Measurements from ENCODE around the gene STC2.
A peak's percentile ranks its signal among the peaks of the same experiment; 100 is the strongest.

The STC2 gene

GRCh38 chr5:173321886-173322285, 6.3 kb downstream of the STC2 start:
- Histone ChIP-seq H3K9me3 (no peaks in the 10 kb centered on the region), H3K27ac (no peak overlapping the region), H3K27me3 (peaks cover 6% of the 10 kb centered on the region; the same call in 1 of the 2 replicates), H3K4me2 (peak overlapping the region; percentile 87), H3K36me3 (peaks cover 80% of the 10 kb centered on the region), H3K9ac (0 out of 2 replicates have a peak overlapping the region, but pooled peaks have one; percentile 16), H3K4me1 (peaks cover 97% of the 10 kb centered on the region), H4K20me1 (peaks cover 98% of the 10 kb centered on the region), H3K4me3 (no peak overlapping the region)
- TF ChIP-seq Cebpa-rat (IDR thresholded peaks at IDR 0.05): no peak

DNA sequence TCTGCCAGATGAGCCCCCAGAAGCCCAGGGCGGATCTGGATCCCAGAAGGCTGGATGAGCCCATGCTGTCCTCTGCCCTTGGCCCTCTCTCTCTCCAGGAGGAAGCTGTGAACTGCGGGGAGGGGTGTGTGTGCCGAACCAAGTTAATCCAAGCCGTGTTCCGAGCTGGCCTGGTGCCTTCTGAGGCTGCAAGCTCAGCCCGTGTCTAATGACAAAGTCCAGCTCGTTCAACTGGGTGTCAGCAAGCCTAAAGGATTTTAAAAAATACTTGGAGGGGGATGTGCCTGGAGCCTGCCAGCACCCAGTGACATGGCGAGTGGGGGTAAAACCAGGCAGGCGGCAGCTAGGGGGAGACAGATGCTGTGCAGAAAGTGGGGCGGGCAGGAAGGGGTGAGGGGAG, 8.0 kb downstream of the STC2 start:
- Histone ChIP-seq H3K36me3 (peaks cover 74% of the 10 kb centered on the region), H3K4me2 (peak overlapping the region; percentile 87), H3K4me1 (peaks cover 100% of the 10 kb centered on the region), H3K4me3 (no peak overlapping the region), H4K20me1 (peaks cover 100% of the 10 kb centered on the region), H3K27ac (peak overlapping the region; percentile 64), H3K27me3 (no peaks in the 10 kb centered on the region), H3K9me3 (no peaks in the 10 kb centered on the region), H3K9ac (peak overlapping the region; percentile 47)
- TF ChIP-seq Cebpa-rat (IDR thresholded peaks at IDR 0.05): no peak

- Histone ChIP-seq H3K27ac (peak overlapping the region; percentile 64), H3K9me3 (no peaks in the 10 kb centered on the region), H3K9ac (peak overlapping the region; percentile 47), H3K4me2 (peak overlapping the region; percentile 87), H3K4me3 (no peak overlapping the region), H3K4me1 (peaks cover 100% of the 10 kb centered on the region), H3K36me3 (peaks cover 68% of the 10 kb centered on the region), H3K27me3 (no peaks in the 10 kb centered on the region), H4K20me1 (peaks cover 98% of the 10 kb centered on the region)
- TF ChIP-seq Cebpa-rat (IDR thresholded peaks at IDR 0.05): no peak
Observed at GRCh38 chr5:173319646-173320045, 8.6 kb downstream of the STC2 start.

DNA sequence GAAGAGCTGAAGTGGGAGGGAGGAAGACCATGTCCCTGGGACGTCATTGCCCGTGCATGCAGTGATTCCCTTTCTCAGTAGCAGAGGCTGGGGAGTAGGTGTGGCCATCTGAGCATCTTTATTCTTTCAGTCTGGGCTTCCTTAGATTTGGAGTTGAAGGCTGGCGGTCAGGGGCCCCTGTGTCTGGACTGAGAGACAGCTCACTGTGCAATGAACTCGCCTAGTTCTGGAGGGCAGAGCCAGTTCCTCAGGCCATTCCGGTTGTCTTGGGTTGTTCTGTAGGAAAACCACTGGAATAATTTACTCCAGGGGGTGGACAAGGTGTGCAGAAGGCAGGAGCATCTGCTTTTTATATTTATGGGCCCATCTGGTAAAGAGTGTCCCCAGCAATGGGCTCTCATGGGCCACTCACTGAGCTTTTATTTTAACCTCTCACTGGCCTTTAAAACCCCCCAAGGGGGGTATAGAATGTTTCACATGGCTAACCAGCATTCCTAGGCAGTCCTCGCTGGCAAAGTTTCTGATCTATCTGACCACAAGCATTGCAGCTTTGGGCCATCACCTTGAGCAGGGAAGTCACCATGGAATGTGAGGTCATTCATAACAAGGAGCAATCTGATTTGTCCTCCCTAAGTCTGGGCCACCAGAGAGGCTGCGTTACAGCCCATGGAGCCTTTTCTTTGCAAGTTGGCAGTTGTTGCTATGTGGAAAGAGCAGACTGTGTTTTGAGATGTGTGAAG, 9.2 kb downstream of the STC2 start:
- Histone ChIP-seq H3K36me3 (peaks cover 66% of the 10 kb centered on the region), H3K4me1 (peaks cover 100% of the 10 kb centered on the region), H3K9ac (peak overlapping the region; percentile 47), H3K9me3 (no peaks in the 10 kb centered on the region), H3K4me3 (no peak overlapping the region), H3K4me2 (peak overlapping the region; percentile 87), H4K20me1 (peaks cover 92% of the 10 kb centered on the region), H3K27me3 (no peaks in the 10 kb centered on the region), H3K27ac (peak overlapping the region; percentile 64)
- TF ChIP-seq Cebpa-rat (IDR thresholded peaks at IDR 0.05): no peak

GRCh38 chr5:173318330-173318729, 9.9 kb downstream of the STC2 start:
- no peak for TF ChIP-seq Cebpa-rat (IDR thresholded peaks at IDR 0.05)
- Histone ChIP-seq H3K27me3 (no peaks in the 10 kb centered on the region), H3K4me2 (peak overlapping the region; percentile 87), H3K4me1 (peaks cover 100% of the 10 kb centered on the region), H3K27ac (peak overlapping the region; percentile 72; the same call in 1 of the 2 replicates), H4K20me1 (peaks cover 85% of the 10 kb centered on the region), H3K9ac (no peak overlapping the region), H3K9me3 (no peaks in the 10 kb centered on the region), H3K36me3 (peaks cover 63% of the 10 kb centered on the region), H3K4me3 (no peak overlapping the region)

GRCh38 chr5:173317852-173318251, 10.4 kb downstream of the STC2 start:
- no peaks in the 10 kb centered on the region for H3K9me3 ChIP-seq
- H3K9ac ChIP-seq: 0 out of 2 replicates have a peak overlapping the region, but pooled peaks have one; percentile 67
- H3K27me3 ChIP-seq: no peaks in the 10 kb centered on the region
- H3K27ac ChIP-seq: peak overlapping the region; percentile 72
- peaks cover 58% of the 10 kb centered on the region for H3K36me3 ChIP-seq
- H3K4me3 ChIP-seq: no peak overlapping the region
- peak overlapping the region; percentile 87 for H3K4me2 ChIP-seq
- H4K20me1 ChIP-seq: peaks cover 80% of the 10 kb centered on the region
- H3K4me1 ChIP-seq: peaks cover 100% of the 10 kb centered on the region
- TF ChIP-seq Cebpa-rat (IDR thresholded peaks at IDR 0.05): no peak

GRCh38 chr5:173317091-173317730, 11.0 kb downstream of the STC2 start:
- TF ChIP-seq Cebpa-rat (IDR thresholded peaks at IDR 0.05): no peak
- H3K9me3 ChIP-seq: no peaks in the 10 kb centered on the region
- H3K27ac ChIP-seq: peak overlapping the region; percentile 72
- peaks cover 52% of the 10 kb centered on the region for H3K36me3 ChIP-seq
- H3K9ac ChIP-seq: peak overlapping the region; percentile 67
- H3K4me3 ChIP-seq: peak overlapping the region; percentile 34
- peak overlapping the region; percentile 87 for H3K4me2 ChIP-seq
- H3K27me3 ChIP-seq: no peaks in the 10 kb centered on the region
- H4K20me1 ChIP-seq: peaks cover 74% of the 10 kb centered on the region
- H3K4me1 ChIP-seq: peaks cover 100% of the 10 kb centered on the region

DNA sequence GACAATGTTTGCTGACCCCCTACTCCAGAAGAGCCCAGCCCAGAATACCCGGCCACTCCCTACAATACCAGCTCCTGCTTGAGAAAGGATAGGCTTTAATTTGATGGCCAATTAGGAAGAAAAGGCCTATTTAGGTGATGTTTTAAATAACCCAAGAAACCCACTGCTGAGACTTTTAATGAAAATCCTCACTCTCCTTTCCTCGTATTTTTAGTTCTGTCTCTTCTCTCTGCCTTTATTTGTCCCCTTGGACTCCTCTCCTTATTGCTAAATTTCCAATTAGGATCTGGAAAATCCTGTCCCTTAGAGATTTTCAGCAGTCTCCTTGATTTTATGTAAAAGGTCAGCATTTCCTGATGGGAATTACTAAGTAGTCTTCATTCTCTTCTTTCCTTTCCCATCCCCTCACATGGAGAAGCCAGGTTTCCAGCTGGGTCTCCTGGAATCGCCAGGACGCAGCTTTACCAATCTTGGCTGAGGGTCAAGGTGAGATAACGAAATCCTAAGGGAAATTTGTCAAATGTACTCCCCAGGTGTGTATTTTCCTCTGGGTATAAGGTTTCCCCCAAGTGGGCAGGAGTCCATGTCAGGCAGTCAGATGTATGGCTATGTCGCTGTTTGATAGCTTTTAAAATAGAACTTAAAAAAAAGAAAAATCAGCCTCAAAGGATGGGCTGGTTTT, 11.7 kb downstream of the STC2 start:
- Histone ChIP-seq H3K4me3 (peak overlapping the region; percentile 34), H3K36me3 (peaks cover 44% of the 10 kb centered on the region), H3K27ac (peak overlapping the region; percentile 72)

GRCh38 chr5:173315495-173316338, 12.5 kb downstream of the STC2 start:
- H3K9ac ChIP-seq: peak overlapping the region; percentile 67; the same call in 1 of the 2 replicates
- peak overlapping the region; percentile 72 for H3K27ac ChIP-seq
- peak overlapping the region; percentile 34; the same call in 1 of the 2 replicates for H3K4me3 ChIP-seq
- H3K27me3 ChIP-seq: no peaks in the 10 kb centered on the region
- peaks cover 100% of the 10 kb centered on the region for H3K4me1 ChIP-seq
- peaks cover 37% of the 10 kb centered on the region for H3K36me3 ChIP-seq
- H3K4me2 ChIP-seq: peak overlapping the region; percentile 87
- H4K20me1 ChIP-seq: peaks cover 59% of the 10 kb centered on the region
- H3K9me3 ChIP-seq: no peaks in the 10 kb centered on the region
- TF ChIP-seq Cebpa-rat (IDR thresholded peaks at IDR 0.05): no peak

More for the DNA sequence above, 11.7 kb downstream of the STC2 start:
- Histone ChIP-seq H3K27me3 (no peaks in the 10 kb centered on the region), H3K9me3 (no peaks in the 10 kb centered on the region), H3K9ac (peak overlapping the region; percentile 67), H4K20me1 (peaks cover 66% of the 10 kb centered on the region), H3K4me1 (peaks cover 100% of the 10 kb centered on the region), H3K4me2 (peak overlapping the region; percentile 87)
- TF ChIP-seq Cebpa-rat (IDR thresholded peaks at IDR 0.05): no peak
